HG03439 (cell line): Measurements from ENCODE around the gene P4HTM.

Source experiments
- ATAC-seq: cut with Tn5 transposase; IDR thresholded peaks from one replicate; pipeline ENCODE4 v1.9.1; 2021; ENCODE audit warnings: mild to moderate bottlenecking, moderate library complexity; ENCODE audit not compliant: unreplicated experiment

P4HTM gene

DNA sequence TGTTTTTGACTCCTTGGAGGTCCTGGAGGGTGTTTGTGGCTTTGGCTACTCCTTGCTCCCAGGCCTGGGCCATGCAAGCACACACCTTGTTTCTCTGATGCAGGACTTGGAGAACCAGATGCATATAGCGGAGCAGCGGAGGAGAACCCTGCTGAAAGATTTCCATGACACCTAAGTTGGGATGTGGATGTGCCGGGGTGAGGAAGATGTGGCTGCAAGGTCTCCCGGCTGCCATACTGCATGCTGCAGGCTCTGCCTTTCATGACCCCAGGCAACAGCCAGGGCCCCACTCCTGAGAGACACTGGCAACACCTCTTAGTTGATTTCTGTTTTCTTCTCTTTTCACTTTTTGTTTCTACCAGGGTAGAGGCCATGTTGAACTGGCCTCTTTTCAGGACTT is 6.9 kb upstream of the P4HTM start:
- ATAC-seq, result no peak

DNA sequence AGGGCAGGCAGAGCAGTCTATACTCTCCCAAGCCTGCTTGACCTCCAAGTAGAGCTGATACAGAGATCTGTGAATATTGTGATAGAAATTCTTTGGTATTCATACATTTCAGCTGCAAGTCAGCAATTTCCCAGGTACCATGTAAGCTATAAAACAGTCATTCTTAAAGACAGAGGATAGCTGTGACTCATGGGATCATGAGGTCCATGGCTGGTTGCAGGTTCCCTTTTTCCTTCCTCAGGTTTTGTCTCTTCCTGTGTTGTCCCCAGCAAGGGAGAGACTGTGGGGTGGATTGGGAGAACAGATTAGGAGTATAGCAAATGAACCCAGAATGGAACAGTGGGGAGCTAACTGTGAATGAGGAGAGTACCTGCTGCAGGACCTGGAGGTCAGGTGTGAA is 5.4 kb upstream of the P4HTM start:
- ATAC-seq, result no peak

DNA sequence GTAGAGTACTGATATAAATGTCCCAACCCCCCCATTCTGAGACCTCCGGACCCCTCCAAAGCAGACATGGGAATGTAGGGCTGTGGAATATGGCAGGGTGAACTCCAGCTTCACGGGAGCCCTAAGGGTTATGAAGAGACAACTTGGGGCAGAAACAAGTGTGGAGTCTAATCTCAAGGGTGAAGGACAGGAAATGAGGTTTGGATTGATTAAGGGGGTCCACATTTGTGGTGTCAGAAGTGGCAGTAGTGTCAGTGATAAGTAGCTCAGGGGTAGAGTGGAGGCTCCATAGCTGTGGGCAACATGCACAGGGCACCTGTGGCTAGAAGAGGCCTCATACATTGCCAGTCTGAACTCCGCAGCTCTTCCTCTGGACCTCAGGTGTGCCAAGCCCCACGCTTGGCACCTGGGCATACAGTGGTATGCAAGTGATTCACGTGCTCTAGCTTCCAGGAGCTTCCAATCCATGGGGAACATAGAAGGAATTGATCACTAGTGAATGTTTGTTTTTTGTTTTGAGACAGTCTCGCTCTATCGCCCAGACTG is 4.1 kb upstream of the P4HTM start:
- no peak for ATAC-seq

DNA sequence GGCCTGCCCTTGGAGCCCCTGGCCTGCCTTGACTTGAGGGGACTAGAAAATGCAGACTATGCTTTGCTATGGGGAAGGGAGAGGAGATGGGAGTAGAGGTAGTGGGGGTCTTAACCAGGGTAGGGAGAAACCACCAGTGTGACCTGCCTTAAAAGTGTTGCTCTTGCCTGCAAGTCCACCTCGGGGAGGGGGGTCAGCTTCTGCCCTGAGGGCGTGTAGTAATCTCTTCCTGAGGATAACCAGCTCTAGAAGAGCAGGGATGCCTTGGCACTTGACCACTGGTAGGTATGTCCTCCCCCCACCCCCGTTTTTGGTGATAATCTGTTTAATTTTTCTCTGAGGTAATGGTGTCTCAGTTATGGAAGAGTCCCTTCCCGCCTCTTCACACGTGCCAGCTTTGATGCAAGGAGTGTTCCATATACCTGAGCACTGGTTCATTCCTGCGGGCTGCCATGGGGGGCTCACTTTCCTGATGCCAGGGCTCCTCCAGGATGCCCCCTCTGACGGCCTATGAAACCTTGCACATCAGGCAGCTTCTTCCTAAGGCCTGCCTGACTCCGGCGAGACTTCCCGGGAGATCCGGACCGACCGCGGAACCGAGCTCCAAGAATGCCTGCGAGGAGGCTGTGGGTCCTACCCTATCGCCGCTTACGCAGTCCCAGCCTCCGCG is 780 bp upstream of the P4HTM start:
- no peak for ATAC-seq

DNA sequence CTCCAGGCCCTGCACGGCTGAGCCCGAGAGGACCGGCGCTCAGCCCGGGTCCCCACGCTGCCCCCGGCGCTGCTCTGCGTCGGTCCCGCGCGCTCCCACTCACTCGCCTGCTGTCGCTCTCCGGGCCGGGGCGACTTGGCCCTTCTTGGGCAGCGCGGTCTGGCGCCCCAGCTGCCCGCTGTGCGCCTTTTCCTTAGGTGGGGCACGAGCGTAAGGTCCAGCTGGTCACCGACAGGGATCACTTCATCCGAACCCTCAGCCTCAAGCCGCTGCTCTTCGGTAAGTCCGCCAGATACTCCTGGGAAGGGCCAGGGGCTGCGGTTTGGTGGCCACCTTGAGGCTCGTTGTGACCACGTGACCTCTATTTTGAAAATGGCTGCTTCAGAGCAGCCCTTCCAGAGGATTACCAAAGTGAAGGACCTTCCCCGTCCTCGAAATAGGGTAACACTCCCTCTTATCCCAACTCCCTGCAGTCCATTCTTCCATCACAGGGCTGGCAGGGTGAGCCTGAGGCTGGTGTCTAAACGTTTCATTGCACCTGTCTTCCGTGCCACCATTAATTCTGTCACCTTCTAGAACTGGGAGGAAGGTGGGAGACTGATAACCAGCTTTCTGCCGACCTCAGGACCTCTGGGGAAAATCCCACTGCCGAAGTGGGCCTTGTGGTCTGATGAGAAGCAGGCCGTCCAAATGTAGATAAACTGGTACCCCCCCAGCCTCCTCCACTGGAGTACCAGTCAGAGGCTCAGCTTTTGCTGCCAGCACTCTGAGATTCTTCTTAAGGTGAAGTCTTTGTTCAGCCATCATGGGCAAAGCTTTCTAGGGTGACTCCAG is 812 bp downstream of the P4HTM start:
- ATAC-seq, result peak; percentile 25

DNA sequence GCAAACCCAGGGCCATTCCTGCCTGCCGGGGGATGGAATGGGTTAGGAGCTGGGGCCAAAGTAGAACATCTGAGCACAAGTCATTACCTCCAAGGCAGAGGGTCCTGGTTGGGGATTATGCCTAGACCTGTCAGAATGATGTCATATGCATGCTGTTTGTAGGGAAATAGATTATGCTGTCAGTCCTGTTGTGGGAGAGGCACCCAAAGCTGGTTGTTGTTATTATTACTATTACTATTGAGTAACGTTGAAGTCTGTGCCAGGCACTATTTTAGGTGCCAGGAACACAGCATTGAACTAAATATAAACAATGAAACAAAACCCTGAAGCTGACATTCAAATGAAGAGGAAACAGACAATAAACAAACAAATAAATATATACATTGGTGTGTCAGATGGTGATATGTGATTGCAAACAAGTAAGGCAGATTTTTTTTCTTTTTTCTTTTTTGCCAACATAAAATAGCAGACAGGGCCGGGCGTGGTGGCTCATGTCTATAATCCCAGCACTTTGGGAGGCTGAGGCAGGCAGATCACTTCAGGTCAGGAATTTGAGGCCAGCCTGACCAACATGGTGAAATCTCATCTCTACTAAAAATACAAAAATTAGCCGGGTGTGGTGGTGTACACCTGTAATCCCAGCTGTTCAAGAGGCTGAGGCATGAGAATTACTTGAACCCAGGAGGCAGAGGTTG is 2.0 kb downstream of the P4HTM start:
- ATAC-seq, result no peak

DNA sequence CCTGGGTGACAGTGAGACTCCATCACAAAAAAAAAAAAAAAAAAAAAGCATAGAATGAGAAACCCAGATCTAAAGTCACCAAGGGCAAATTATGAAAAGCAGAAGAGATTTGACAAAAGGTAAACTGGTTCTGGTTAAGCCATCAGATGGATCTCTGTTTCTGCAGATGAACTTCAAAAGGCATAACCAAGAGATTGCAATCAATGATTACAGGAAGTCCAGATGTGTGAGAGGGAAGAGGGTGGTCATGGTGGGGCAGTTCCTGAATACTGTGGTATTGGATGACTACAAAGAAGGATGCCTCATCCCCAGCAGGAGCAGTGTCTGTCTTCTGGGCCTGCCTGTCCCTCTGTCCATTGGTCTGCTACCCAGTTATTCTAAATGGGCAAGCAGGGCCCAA is 3.8 kb downstream of the P4HTM start:
- ATAC-seq, result no peak

DNA sequence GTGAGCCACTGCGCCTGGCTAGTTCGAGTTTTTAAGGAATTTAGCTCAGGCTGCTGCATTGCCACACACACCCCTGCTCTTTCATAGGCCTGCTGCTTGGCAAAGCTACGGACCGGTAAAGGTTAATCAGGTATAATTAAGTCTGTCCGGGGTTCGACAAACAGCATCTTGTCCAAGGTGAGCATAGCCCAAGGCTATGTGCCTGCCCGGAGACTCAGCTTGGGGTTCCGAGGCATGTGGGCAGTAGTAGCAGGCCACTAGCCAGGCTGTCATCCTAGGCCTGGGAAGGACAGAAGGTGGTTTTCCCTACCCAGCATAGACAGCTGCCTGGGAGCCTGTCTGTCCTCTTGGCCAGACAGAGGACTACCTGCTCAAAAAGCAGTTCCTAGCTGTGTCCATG is 6.6 kb downstream of the P4HTM start:
- ATAC-seq, result no peak

DNA sequence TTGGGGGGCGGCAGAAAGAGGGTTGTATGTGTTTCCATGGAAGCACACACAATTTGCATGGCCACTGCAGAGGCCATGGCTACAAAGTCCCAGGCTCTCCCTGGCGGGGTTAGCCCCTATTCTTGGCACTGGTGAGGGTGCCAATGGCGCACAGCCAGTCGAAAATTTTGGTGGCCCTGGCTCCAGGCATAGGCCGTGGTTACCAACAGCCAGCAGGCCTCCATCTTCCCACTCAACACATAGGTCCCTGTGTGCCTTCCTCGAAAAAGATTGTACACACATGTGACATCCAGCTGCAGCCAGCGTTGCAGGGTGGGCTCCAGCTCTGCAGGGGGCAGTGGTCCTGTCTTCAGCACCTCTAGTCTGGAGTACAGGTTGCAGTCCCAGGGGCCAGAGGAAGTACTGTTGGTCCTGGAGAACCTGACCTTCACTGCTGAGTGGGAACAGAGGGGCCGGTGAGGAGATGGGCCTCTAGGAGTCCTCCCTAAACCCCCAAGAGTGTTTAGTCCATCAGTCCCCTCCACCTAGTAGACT is 7.1 kb downstream of the P4HTM start:
- ATAC-seq, result no peak

DNA sequence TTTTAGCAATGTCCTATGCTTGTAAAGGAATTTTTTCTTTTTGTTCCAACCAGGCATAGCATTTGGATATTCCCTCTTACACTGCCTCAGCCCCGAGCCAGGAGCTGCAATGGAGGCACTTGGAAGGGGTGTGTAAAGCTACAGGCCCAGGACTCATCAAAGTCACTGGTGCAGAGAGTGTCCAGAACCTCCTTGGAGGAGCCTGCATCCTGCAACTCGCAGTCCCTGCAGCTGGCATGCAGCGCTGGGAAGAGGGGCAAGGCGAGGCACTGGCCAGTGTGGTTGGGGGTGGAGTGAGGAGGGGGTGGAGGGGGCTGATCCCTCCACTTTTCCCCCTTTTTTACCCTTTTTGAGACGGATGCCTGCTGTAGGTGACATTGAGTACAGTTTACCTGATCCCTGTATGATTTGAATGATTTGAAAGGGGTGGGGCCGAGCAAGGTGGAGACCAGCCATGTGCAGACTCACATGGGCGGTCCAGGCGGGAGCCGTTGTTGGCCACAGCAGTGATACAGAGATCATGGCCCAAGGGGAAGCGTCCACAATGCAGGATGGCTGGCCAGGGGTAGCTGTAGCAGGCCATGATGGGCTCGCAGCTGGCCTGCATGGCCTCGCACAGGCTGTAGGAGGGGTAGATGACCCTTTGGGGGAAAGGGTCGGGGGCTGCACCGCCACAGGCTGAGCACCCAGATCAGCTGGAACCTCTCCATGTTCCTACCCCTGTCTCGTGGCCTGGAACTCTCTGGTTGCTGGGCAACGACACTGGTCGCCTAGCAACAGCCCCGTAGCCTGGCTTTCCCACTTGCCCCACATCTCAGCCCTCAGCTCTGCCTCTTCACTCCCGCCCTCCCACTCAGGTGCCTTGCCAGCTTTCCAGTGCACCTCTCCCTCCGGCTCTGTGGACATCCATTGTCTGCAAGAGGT is 7.9 kb downstream of the P4HTM start:
- ATAC-seq, result no peak

DNA sequence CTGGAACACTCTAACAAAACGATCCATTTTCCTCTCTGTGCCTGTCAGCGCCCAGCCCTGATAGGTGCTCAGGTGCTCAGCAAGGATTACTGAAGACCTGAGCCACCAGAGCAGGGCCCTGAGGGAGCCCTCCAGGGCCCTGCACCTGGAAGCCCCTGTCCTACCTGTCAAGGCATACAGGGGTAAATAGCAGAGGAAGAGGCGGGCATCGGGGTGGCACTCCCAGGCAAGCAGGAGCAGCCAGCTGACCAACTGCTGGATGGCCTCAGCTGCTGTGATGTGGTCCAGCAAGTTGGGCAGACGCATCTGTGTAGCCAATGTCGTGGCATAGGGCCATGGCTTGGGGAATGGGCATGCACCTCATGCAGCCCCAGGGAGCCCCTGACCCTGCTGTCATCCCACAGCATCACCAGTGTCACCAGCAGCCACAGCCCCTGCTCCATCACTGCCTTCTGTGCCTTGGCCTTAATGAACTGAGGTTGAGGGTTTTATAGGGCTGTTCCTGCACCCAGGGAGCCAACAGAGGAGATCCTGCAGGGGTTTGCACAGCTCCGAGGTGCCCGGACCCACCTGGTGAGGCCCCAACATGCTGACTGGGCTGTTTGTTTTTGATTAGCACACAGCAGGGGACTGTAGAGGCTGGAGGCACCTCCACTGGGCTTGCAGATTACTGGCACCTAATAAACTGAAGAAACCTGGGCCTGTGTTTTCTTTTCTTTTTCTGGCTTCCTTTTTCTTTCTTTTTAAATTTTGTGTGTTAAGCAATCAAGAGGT is 9.2 kb downstream of the P4HTM start:
- no peak for ATAC-seq

DNA sequence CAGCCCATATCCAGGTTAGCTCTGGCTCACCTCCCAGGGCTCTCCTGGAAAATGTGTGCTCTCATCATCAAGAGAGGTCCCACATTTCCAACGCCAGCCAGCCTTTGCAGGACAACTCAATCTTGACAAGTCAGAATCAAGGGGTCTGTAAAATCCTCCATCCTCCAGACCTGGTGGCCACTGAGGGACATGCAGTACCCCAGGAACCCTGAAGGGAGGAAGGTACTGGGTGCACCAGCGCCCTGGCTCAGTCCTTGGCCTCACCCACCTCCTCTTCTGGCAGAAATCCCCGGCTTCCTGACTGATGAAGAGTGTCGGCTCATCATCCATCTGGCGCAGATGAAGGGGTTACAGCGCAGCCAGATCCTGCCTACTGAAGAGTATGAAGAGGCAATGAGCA is 11.1 kb downstream of the P4HTM start:
- no peak for ATAC-seq

DNA sequence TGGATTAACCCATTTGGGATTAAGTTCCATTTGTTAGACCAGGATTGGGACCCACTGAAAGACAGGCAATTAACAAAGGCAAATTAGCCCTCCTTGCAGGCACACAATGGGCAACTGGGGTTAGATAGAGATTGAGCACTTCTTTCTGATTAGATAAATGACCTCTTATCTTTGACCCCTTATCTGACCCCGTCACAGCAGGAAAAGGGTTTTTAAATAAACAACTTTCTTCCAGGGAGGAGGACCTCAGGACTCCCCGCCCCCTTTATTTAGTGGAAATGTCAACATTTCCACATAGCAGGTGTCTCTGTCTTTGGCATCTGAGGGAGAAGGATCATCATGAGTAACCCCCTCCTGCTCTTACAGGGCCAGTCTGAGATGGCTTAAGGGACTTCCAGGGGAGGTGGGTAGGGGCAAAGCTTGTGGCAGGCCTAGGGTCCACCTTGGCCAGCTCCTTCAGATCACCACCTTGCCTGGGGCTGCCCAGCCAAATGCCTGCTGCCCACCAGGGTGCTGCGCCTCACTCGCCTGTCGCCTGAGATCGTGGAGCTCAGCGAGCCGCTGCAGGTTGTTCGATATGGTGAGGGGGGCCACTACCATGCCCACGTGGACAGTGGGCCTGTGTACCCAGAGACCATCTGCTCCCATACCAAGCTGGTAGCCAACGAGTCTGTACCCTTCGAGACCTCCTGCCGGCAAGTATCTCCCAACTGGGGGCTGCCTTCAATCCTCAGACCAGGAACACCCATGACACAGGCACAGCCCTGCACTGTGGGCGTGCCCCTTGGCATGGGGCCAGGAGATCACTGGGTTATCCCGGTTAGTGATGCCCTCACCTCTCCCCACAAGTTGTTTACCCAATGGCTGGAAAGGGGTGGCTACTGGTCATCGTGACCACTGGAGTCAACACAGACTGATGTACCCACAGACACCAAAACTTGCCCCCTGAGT is 14.6 kb downstream of the P4HTM start:
- no peak for ATAC-seq

DNA sequence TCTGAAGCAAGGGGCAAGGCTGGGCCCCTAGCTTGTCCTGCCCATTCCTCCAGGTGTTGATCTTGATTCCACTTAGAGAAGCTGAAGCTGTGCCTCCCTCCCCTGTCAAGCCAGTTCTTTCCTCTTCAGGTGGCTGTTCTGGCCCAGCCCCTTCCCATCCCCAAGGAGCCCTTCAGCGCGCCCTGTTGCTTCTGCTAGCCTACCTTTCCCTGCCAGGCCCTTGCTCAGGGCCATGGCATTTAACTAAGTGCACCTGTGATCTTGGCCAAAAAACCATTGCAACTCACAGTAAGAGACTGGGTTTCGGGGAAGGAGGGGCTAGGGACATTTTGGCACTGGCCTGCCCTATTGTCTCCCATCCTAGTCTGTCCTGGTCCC is 15.3 kb downstream of the P4HTM start:
- no peak for ATAC-seq

DNA sequence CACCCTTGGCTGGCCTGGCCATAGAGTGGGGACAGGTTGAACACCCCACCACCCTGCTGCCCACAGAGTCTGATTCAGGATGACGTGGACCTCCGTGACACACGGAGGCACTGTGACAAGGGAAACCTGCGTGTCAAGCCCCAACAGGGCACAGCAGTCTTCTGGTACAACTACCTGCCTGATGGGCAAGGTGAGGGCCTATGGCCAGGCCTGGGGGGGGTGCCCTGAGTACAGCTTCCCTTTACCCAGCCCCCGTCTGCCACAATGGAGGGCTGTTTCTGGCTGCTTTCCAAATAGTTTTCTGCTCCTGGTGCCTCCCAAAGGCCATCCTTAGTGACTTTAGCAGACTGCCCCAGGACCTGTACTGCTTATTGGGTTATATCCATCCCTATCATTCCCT is 16.0 kb downstream of the P4HTM start:
- no peak for ATAC-seq

DNA sequence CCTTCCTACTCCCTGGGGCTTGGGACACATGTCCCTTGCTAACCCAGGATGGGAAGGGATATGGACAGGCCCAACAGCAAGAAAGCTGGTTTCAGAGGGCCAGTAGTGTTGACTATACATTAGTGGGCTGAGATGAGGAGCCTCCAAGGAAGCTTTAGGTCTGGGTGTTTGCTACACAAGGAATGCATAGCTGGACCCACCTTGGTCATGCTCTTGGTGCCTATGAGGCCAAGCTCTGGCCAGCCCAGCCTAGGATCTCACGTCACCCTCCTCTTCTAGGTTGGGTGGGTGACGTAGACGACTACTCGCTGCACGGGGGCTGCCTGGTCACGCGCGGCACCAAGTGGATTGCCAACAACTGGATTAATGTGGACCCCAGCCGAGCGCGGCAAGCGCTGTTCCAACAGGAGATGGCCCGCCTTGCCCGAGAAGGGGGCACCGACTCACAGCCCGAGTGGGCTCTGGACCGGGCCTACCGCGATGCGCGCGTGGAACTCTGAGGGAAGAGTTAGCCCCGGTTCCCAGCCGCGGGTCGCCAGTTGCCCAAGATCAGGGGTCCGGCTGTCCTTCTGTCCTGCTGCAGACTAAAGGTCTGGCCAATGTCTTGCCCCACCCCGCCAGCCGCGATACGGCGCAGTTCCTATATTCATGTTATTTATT is 16.5 kb downstream of the P4HTM start:
- ATAC-seq, result no peak

DNA sequence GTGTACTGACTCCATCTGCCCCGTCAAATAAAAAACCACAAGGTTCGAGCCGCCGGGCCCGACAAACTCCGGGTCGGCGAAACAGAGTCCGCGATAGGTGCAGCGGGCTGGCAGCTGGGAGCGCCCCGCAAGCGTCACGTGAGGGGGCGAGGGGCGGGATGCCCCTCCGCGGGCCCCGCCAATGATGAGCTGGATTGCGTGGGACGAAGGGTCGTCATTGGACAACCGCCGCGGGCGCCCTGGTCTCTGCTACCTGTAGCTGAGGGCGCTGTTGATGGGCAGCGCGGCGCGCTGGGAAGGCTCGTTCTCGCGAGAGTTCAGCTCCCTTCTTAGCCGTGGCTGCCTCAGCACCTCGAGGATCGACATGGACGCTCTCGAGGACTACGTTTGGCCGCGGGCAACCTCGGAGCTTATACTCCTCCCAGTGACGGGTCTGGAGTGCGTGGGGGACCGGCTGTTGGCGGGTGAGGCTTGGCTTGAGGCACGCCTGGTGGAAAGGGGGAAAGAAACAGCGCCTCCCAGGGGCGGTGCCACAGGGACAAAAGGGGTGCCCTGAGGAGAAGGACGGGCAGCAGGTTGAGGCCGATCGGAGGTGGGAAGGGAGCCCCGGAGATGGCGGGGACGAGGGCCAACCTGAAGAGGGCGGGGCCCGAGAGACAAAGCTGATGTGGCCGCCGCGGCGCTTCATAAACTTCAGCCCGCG is 17.2 kb downstream of the P4HTM start, which contains the start of gene WDR6:
TSS of gene WDR6 (plus strand) at position 324 of the 703 bp plus-strand sequence. CDS start at position 365, 41 bp downstream.
- ATAC-seq, result peak; percentile 85
